KG1 (cell line): ENCODE data around the gene CLSTN2.

Source experiments
- DNase-seq: peaks from one replicate; lab custom pipeline; 2025; lab: John Stamatoyannopoulos, UW

CLSTN2 gene

GRCh38 chr3:140343211-140344081 lies 408.5 kb downstream of the CLSTN2 start:
- no peak for DNase-seq

- no peak for DNase-seq
Observed at GRCh38 chr3:140344082-140344454, 409.1 kb downstream of the CLSTN2 start.

GRCh38 chr3:140344601-140345205 lies 409.7 kb downstream of the CLSTN2 start:
- no peak for DNase-seq

GRCh38 chr3:140347151-140347550 lies 412.2 kb downstream of the CLSTN2 start:
- no peak for DNase-seq

GRCh38 chr3:140349938-140350337 lies 415.0 kb downstream of the CLSTN2 start:
- no peak for DNase-seq

GRCh38 chr3:140351466-140351865 lies 416.5 kb downstream of the CLSTN2 start:
- DNase-seq, result no peak

- no peak for DNase-seq
Observed at GRCh38 chr3:140355481-140355880, 420.5 kb downstream of the CLSTN2 start.

GRCh38 chr3:140358686-140359085 lies 423.7 kb downstream of the CLSTN2 start:
- no peak for DNase-seq

- DNase-seq, result no peak
Observed at GRCh38 chr3:140359233-140359995, 424.4 kb downstream of the CLSTN2 start.

GRCh38 chr3:140360332-140360731 lies 425.3 kb downstream of the CLSTN2 start:
- no peak for DNase-seq

- DNase-seq, result no peak
Observed at GRCh38 chr3:140363801-140364200, 428.8 kb downstream of the CLSTN2 start.

GRCh38 chr3:140365872-140366697 lies 431.1 kb downstream of the CLSTN2 start:
- no peak for DNase-seq

GRCh38 chr3:140368223-140368811 lies 433.3 kb downstream of the CLSTN2 start:
- DNase-seq, result no peak

- DNase-seq, result no peak
Observed at GRCh38 chr3:140370686-140371085, 435.7 kb downstream of the CLSTN2 start.

- no peak for DNase-seq
Observed at GRCh38 chr3:140373234-140373633, 438.2 kb downstream of the CLSTN2 start.

- no peak for DNase-seq
Observed at GRCh38 chr3:140375002-140375401, 440.0 kb downstream of the CLSTN2 start.

GRCh38 chr3:140376136-140376889 lies 441.3 kb downstream of the CLSTN2 start:
- no peak for DNase-seq

GRCh38 chr3:140377644-140378043 lies 442.7 kb downstream of the CLSTN2 start:
- no peak for DNase-seq

- DNase-seq, result no peak
Observed at GRCh38 chr3:140378571-140379340, 443.8 kb downstream of the CLSTN2 start.
